AG04450 (cell line): ENCODE data around the gene DDX39B. TPM values are rescaled to one million over a fixed set of nuclear protein-coding genes. Genes with fewer than 3 reads are reported as not detected.
A peak's percentile ranks its signal among the peaks of the same experiment; 100 is the strongest.

Source experiments
- CTCF ChIA-PET: fragments of 300-600, 350-600 bp; formaldehyde crosslinking; extraction: SDS; loops from one replicate; lab custom pipeline; 2022; ENCODE audit warnings: antibody characterized with exemption, inconsistent platforms; lab: Charles Lee
- POLR2A ChIA-PET: fragments of 350-600 bp; formaldehyde crosslinking; extraction: SDS; loops from one replicate; lab custom pipeline; 2021; ENCODE audit warnings: antibody characterized with exemption, inconsistent platforms; lab: Yijun Ruan, JAX
- DNase-seq: peaks from one replicate; pipeline ENCODE4 v3.0.0-alpha.2; 2011; ENCODE audit warnings: low read depth, low spot score
- H3K27ac ChIP-seq: one replicate; pipeline ENCODE4 v1.5.1; 2012; ENCODE audit warnings: low read depth, low read length, control low read depth
- H3K27me3 ChIP-seq: one replicate; pipeline ENCODE4 v1.6.0; 2012; ENCODE audit warnings: low read length; ENCODE audit not compliant: control insufficient read depth, insufficient read depth
- H3K4me3 ChIP-seq: 2 replicates; pipeline ENCODE4 v1.5.1; 2011; ENCODE audit warnings: mild to moderate bottlenecking, low read depth, low read length, control low read depth
- H3K9me3 ChIP-seq: 2 replicates; pipeline ENCODE4 v1.5.1; 2012; ENCODE audit warnings: low read length; ENCODE audit not compliant: control insufficient read depth, insufficient read depth
- CTCF ChIP-seq: IDR thresholded peaks from 2 replicates; pipeline ENCODE4 v1.5.1; 2011; ENCODE audit warnings: low read depth, low read length, control low read depth, inconsistent platforms
- polyA plus RNA-seq: library from polyadenylated mRNA; depleted of rRNA; stranded (reverse); fragments of >200 nt; gene quantifications from 2 replicates; pipeline ENCODE4 v1.2.3, GENCODE V29; 2011

Gene DDX39B
- polyA plus RNA-seq, 1 experiment = 434 TPM

- POLR2A ChIA-PET = interaction anchor here (0.6 to 0.7 kb wide), 2 partner anchors 16 to 46 kb away, joined by 3 read pairs; no protein-coding TSS in a partner anchor
- no peak overlapping the region for H3K27ac ChIP-seq
- no peaks in the 10 kb centered on the region for H3K27me3 ChIP-seq
- DNase-seq = no peak
- TF ChIP-seq CTCF = no peak
- CTCF ChIA-PET = interaction anchor here (1.5 to 14.1 kb wide), 3 partner anchors 11 to 59 kb away, joined by 3 to 388 read pairs (median 4); partner anchors contain the start of genes MCCD1 and NCR3
- H3K4me3 ChIP-seq = peak overlapping the region; percentile 92
- no peaks in the 10 kb centered on the region for H3K9me3 ChIP-seq
These were observed 2.9 kb downstream of the DDX39B start for GRCh38 chr6:31538805-31539400.

DNA sequence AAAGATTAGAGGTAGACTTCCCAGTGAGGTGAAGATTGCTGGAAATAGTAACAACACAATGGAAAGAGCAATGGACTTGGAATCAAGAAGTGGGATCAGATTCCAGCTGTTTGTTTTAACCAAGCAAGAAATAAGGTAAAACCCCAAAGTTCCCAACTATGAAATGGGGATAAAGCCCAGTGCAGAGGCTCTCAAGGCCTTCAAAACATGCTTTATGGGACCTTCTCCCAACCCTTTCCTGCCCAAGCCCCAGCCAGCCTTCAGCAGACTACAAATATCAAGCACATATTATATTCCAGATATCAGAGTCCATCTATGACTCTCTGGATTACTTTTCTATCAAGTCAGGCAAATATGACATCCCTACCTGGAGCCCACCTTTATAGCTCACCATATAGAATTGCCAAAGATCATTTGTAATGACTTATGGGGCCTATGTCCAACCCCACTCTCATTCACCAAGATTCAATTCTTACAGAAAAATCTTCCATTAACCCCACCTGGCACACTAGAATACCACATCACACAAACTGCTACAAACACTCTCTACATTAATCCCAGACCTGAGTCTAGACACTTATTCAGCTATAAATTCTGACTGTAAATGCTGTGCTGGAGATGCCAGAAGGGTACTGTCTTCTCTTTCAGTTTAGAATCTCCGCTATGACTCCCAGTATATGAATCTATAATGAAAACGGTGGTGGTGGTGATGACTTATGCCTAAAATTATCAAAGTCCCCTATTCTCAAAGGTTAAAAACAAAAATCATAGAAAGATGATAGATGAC, 6.1 kb downstream of the DDX39B start:
- no peak for DNase-seq
- TF ChIP-seq CTCF = no peak
- Histone ChIP-seq H3K9me3 (no peaks in the 10 kb centered on the region), H3K4me3 (no peak overlapping the region), H3K27ac (no peak overlapping the region), H3K27me3 (no peaks in the 10 kb centered on the region)
- CTCF ChIA-PET = interaction anchor here (0.5 kb wide), 1 partner anchor 261 kb away, joined by 4 read pairs; no protein-coding TSS in a partner anchor
- POLR2A ChIA-PET = interaction anchor here (1.4 kb wide), 1 partner anchor 41 kb away, joined by 4 read pairs; no protein-coding TSS in a partner anchor

DNA sequence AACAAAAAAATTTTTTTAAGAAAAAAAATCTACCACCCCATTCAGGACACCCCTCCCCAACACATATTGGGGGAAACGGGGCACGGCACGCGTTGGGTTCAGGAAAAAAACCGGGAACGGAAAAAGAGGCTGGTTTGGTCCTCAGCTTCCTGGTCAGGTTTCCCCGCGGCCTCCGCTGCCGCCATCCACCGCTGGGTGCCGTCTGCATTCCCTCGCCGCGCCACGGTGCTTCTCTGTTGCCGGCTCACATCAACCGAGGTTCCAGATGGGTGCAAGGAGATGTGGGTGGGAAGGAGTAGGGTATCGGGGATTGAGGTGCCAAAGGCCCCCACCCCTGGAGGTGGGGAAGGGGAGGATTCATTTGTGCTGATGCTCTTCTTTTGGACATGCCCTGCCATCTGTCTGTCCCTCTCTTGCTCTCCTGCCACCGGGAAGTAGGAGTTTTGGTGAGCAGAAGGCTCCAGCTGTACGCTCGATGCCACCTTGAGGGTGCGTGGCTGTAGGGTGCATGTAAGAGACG, 7.2 kb downstream of the DDX39B start:
- no peaks in the 10 kb centered on the region for H3K9me3 ChIP-seq
- ChIA-PET CTCF (interaction anchor here (1.2 kb wide), 1 partner anchor 41 kb away, joined by 3 read pairs; no protein-coding TSS in a partner anchor), POLR2A (no interaction called here)
- no peak for DNase-seq
- no peak overlapping the region for H3K27ac ChIP-seq
- TF ChIP-seq CTCF = no peak
- no peak overlapping the region for H3K4me3 ChIP-seq
- H3K27me3 ChIP-seq = no peaks in the 10 kb centered on the region

GRCh38 chr6:31534011-31534410, 7.8 kb downstream of the DDX39B start:
- POLR2A ChIA-PET = no interaction called here
- H3K27ac ChIP-seq = no peak overlapping the region
- CTCF ChIA-PET = interaction anchor here (1.0 to 1.2 kb wide), 2 partner anchors 41 to 65 kb away, joined by 3 read pairs; no protein-coding TSS in a partner anchor
- no peak for TF ChIP-seq CTCF
- no peak for DNase-seq
- no peak overlapping the region for H3K4me3 ChIP-seq
- no peaks in the 10 kb centered on the region for H3K9me3 ChIP-seq
- H3K27me3 ChIP-seq = no peaks in the 10 kb centered on the region
